ENCODE measurements around the gene OBP2A.

DNA sequence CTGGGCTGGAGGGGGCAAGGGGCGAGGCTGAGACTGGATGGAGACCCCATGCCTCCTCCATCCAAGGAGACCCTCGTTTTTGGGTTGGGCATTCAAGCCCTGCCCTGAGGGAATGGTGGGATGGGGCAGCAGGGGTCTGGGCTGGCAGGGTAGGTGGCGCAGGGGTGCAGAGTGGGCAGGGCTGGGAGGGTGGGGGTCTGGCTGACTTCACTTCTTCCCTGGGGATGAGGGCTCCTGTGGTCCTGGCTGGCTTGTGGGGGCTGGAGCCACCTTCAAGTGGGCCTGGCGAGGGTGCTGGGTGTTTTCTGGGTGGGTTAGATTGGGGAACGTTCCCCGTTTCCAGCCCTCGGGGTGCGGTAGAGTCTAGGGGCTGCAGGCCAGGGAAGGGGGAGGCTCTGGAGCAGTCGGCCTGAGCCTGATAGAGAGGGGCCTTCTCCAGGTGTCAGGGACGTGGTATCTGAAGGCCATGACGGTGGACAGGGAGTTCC lies 24.3 kb upstream of the OBP2A start:
- TF ChIP-seq, protein P1, sequence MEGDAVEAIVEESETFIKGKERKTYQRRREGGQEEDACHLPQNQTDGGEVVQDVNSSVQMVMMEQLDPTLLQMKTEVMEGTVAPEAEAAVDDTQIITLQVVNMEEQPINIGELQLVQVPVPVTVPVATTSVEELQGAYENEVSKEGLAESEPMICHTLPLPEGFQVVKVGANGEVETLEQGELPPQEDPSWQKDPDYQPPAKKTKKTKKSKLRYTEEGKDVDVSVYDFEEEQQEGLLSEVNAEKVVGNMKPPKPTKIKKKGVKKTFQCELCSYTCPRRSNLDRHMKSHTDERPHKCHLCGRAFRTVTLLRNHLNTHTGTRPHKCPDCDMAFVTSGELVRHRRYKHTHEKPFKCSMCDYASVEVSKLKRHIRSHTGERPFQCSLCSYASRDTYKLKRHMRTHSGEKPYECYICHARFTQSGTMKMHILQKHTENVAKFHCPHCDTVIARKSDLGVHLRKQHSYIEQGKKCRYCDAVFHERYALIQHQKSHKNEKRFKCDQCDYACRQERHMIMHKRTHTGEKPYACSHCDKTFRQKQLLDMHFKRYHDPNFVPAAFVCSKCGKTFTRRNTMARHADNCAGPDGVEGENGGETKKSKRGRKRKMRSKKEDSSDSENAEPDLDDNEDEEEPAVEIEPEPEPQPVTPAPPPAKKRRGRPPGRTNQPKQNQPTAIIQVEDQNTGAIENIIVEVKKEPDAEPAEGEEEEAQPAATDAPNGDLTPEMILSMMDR (IDR thresholded peaks at IDR 0.05) = no peak
- TF ChIP-seq EZH2 (IDR thresholded peaks at IDR 0.05; ENCODE audit: borderline replicate concordance, insufficient read depth, low read depth, low read length, poor library complexity, severe bottlenecking) = no peak
